GM19043 (cell line): Measurements from ENCODE around the gene TRIM54.
"Not testable (repeated sequence)": the region's sequence is repeated elsewhere in the genome, so short reads cannot be mapped to it uniquely, and the experiment has no call there.

ENCODE experiments used
- ATAC-seq: cut with Tn5 transposase; IDR thresholded peaks from one replicate; pipeline ENCODE4 v1.9.1; 2021; ENCODE audit warnings: low read depth; ENCODE audit not compliant: unreplicated experiment

TRIM54 gene

DNA sequence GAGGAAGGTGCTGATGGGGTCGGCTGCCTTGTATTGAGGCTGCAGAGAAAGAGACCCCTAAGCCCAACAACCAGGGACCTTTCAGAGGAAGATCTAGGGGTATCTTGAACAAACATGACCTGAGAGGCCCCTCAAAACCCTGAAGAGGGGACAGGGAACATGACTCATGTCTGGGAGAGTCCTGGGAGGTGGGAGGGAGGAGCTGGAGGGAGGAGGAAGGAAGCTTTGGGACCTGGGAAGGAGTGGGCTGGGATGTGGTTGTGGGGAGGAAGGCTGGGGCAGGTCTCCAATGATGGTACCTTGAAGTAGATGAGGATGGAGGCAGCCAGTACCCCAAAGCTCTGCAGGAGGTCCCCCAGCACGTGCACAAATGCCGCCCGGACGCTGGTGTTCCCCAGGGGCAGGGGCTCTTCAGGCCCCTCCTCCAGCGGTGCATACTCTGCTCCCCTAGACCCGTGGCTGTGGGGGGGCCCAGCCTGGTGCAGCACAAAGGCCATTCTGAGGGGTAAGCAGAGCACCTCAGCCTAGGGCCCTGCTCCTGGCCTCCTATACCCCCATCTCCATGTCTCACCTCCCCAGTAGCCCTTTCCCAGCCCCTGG lies 25.3 kb upstream of the TRIM54 start:
- no peak for ATAC-seq

DNA sequence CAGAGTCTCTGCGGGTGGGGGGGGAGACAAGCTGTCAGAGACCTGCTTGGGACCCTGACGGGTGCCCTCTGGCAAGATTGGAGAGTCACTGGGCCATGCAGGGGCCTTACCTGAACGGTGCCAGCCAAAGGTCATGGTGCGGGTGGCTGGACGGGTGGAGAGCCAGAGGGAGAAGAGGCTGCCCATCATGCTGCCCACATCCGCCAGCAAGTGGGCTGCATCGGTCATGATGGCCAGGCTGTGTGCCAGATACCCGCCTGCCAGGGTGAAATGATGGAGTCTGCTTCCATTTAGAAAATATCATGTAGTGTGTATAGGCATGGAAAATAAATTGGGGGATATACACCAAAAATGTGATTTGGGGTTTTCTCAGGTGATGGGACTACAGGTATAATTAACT lies 24.2 kb upstream of the TRIM54 start:
- no peak for ATAC-seq

DNA sequence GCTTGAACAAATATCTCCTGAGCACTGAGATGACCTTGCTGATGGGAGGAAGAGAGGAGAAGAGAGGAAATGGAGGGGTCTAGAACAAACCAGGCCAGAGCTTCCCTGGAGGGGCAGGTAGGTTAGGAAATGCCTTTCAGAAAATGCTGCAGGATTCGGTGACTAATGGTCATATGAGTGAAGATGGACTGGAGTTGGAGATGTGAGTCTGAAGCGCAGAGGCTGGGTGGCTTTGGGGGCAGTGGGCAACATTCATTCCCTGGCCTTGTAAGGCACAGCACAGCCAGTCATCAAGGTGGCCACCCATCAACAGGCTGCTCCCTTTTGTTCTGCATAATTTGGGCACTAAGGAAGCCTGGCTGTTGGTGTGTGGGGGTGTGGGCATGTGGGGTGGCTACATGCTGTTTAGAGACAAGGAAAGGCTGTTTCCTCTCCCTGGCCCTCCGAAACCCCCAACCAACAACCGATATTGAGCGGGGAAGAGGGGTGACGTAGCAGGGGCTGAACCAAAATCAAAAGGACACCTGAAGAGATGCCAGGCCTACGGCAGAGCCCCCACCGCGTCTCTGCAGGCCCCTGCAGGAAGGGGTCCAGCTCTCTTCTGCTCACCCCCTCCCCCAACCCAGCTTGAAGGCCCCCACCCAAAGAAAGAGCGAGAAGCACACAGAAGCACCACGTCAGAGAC lies 20.8 kb upstream of the TRIM54 start:
- no peak for ATAC-seq

DNA sequence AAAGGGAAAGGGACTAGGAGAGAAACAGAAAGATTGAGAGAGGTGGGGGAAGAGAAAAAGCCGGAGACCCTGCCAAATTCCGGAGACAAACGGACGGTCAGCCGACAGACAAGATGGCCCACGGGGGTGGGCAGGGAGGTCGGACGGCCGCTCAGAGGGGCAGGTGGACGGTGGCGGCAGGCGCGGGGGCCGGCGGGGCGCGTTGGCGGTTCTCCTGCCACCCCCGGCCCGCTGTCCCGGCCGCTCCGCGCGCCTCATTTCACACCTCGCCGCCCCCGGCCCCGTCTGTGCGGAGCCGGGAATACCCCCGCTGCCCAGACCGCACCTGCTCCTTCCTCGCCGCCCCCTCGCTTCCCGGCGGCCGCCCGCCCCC lies 20.3 kb upstream of the TRIM54 start:
- no peak for ATAC-seq

DNA sequence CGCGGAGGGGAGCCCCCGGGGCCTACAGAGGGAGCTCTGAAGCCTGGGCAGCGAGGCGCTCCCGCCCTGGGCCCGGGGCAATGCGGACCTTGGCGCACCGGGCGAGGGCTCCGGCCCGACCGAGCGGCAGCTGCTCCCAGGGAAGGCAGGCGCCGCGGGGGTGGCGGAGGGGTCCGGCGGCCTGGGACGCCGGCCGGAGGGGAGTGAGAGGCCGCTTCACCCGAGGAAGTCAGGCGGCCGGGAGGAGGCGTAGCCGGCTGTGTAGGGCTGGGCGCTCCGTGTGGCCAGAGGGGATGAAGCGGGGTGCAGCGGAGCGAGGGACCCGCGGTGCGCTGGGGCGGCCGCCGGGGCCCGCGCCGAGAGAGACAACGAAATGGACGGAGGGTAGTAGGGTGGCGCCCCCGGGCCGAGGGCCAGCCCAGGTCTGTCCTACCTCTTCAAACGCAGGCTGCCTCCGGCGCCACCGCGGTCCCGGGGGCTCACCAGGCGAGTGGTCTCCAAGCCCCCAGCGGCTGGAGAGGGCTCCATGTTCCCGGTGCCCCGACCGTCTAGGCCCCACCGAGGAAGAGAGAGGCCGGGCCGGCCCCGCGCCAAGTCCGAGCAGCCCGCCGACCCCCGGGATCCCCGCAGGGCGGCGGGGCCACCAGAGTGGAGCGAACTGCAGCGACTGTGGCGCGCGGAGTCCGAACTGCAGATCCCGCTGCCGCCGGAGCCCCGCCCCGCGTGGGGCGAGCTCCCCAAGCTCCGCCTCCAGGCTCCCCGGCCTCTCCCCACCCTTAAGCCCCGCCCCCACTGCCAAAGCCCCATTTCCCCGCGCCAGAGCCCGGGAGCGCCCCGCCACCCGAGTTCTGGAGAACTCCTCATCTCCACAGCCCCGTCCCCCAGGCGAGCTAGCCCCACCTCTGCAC lies 19.6 kb upstream of the TRIM54 start, which contains the start of gene SLC30A3:
TSS of gene SLC30A3 (minus strand) at position 669 of the 908 bp plus-strand sequence. CDS start at position 528, 141 bp downstream.
- ATAC-seq = no peak

DNA sequence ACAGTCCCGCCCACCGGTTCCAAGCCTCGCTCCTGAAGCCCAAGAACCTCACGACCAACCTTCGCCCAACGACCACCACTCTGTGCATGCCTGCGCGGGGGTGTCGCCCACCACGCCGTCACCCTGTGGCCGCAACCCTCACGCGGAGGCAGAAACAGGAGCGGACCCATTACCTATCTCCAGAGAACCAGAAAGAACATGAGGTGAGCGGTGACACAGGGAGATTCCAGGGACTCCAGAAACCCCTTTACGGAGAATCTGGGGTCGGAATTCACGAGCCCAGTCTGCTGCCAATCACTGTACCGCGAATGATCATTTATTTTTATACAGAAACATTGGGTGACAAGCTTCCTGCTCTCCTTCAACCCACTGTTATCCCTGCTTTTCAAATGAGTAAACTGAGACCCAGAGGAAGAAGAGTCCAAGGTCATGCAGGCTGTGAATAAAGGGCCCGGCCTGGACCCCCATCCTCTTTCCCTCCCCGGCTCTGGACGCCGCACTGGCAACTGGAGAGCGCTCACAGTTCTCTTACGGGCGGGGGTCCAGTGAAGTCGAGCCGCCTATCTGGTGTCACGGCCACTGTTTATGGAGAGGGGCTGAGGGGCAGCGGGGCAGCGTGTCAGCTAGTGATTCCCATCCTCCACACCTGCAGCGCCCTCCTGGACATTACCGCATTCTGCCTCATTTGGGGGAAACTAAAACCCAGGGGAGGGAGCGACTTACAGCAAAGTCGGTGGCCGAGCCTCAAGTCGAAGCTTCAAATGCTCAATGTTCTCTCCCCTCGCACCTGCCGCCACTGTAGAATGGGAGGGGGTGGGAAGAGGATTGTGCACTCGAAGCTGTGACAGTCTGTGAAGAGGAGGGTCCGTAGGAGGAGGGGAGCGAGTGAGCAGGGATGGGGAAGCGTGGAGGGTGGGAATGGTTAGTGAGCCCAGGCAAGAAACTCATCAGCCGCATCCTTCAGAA lies 18.7 kb upstream of the TRIM54 start:
- no peak for ATAC-seq

DNA sequence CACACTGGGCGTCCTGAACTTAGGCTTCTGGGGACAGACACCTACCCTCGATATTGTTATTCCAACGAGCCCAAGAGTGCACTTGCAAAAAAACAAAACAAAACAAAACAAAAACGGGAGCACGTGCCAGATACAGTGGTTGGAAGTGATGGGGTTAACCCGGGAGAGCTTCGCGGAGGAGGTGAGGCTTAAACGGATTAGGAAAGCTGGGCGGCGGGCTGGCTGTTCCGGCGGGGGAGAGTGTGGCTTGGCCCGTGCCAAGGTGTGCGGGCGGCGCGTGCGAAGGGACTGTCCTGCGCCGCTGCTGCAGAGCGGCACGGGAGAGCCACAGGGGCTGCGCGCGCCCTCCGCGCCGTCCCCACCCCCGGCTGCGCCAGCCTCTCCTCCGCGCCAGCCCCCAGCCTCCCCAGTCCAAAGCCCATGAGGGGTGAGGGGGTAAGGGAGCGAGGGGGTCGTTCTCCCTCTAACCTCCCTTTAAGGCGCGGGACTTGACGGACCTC lies 17.9 kb upstream of the TRIM54 start:
- no peak for ATAC-seq

DNA sequence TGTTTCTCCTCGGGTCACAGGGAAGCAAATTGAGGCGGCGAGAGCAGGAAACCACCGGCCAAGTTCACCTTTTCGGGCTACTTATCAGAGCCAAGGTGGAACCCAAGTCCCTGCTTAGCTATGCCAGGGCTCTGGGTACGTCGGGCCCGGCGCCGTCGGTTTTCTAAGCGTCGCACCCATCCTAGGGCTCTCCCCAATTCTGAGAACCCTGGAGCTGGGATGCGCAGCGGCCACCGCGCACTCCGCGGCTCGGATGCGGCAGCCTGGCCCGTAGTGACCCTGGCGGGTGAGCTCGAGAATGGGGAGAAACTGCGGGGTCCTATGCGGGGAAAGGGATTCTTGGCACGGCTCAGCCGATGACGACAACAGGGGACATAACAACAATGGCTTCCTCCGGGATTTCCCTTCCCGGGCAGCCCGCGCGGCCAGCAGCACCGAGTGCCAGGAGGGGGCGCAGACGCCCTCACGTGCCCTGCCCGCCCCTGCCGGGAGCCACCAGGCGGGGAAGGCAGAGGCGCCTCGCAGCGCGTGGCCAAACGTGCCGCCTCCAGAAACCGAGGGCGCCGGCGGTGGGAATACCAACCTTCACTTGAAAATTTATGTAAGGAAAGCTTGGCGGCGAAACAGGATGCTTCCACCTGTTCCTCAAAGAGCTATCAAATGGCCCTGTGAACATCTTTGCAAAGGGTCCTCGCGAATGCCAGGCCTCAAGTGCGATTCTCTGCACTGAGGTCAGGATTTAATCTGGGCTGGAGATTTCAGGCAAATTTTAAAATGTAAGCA lies 17.3 kb upstream of the TRIM54 start:
- ATAC-seq = no peak

DNA sequence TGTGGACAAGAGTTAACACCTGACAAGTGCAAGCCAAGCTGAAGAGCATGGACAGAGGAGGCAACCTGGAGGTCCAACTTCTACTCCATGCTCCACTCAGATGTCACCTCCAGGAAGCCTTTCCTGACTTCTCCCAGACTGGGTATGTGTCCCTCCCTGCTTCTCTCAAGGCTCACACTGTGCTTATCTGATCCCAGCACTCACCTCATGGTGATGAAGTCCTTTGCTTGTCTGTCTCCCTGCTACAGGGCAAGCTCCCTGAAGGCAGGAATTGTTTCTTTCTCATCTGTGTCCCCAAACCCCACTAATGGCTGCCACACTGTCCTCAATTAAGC lies 16.7 kb upstream of the TRIM54 start:
- ATAC-seq = no peak

DNA sequence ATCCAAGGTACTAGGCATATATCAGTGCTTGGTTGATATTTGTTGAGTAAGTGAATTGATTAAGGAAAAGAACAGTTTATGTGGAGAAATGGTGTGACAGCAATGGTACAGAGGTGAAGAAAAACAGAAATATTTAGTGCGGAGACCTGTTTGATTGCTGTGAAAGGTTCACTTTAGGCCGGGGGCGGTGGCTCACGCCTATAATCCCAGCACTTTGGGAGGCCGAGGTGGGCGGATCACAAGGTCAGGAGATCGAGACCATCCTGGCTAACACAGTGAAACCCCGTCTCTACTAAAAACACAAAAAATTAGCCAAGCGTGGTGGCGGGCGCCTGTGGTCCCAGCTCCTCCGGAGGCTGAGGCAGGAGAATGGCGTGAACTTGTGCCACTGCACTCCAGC lies 13.9 kb upstream of the TRIM54 start:
- ATAC-seq = not testable (repeated sequence)

DNA sequence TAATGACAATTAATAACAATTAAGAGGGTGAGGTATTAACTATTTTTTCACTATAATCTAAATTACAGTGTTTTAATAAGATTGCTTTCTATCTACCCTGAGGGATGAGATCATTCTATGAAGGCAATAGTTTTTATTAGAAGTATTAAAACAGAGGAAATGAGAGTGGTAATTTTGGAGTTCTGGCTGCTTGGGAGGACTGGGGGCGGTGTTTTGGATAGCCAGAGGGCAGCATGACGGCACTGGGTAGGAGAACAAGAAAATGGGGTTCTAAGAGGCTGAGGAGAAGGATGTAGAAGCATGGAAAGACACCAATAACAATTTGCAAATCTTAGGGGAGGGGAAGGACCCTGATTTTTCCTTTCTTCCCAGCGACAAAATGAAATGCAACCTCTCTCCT lies 12.1 kb upstream of the TRIM54 start:
- no peak for ATAC-seq

DNA sequence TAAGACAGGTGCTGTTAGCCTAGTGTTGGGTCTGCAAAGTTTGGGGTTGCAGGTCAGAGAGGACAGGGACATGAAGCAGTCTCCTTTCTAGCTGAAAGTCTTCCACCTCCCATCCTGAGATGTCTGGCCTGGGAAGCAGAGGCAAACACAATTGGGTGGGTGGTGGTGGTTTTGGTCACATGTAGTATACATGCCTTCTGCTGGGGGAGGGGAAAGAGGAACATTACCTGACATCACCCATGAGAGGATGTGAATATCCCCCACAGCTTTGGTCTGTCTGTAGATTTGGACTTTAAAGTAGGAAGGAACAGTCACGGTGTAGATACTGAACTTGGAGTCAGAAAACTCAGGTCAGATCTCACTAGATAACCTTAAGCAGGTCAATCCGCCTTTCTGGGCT lies 11.6 kb upstream of the TRIM54 start:
- no peak for ATAC-seq

DNA sequence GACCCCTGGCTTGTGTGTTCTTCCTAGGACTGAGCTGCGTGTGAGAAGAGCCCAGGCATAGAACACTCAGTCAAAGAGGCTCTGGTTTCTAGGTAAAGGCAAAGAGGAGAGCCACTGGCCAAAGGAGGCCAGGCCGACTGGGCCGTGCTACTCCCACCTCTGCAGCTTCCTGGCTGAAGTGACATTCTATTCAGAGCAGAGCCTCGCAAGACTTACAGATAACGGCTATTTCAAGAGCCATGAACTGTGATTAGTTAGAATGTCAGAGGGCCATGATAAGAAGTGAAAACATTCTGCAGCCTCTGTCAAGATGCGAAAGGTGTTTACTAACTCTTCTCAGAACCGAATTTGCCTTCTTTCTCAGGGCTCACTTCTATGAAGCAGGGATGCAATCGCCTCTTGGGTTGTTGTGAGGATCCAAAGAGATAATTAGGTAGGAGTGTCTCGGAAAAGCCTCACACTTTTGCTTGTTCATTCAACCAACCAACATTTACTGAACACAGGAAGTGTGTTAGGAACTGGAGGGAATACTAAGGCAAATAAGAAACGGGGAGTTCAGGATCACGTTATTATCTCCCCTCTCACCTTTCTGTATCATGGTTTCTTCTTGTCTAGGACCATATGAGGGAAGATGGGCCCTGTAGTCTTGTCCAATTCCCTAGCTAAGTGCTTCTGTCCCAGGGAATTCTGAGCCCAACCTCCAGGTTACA lies 10.4 kb upstream of the TRIM54 start:
- no peak for ATAC-seq

DNA sequence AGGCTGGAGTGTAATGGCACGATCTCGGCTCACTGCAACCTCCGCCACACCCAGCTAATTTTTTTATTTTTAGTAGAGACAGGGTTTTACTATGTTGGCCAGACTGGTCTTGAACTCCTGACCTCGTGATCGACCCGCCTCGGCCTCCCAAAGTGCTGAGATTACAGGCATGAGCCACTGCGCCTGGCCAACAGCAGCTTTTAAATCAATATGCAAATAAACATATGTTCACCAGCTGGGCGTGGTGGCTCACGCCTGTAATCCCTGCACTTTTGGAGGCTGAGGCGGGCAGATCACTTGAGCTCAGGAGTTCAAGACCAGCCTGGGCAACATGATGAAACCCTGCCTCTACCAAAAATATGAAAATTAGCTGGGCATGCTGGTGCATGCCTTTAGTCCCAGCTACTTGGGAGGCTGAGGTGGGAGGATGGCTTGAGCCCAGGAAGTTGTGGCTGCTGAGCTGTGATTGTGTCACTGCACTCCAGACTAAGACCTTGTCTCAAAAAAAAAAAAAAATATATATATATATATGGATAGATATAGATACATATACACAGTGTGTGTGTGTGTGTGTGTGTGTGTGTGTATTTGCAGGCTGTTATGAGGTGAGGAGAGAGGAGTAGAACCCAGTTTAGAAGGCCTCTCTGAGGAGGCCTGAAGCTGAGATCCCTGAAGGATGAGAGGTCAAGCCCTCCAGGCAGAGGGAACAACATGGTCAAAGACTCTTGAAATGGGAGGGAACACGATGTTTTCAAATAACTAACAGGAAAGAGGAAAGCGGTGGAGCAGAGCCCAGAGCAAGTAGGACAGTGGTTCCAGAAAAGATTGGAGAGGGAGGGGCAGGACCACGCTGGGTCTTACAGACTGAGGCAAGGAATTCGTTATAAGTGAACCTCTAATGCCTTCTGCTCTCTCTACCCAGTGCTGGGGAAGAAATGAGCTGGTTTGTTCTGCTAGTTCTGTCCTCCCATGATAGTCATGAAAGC lies 9.4 kb upstream of the TRIM54 start:
- not testable (repeated sequence) for ATAC-seq

DNA sequence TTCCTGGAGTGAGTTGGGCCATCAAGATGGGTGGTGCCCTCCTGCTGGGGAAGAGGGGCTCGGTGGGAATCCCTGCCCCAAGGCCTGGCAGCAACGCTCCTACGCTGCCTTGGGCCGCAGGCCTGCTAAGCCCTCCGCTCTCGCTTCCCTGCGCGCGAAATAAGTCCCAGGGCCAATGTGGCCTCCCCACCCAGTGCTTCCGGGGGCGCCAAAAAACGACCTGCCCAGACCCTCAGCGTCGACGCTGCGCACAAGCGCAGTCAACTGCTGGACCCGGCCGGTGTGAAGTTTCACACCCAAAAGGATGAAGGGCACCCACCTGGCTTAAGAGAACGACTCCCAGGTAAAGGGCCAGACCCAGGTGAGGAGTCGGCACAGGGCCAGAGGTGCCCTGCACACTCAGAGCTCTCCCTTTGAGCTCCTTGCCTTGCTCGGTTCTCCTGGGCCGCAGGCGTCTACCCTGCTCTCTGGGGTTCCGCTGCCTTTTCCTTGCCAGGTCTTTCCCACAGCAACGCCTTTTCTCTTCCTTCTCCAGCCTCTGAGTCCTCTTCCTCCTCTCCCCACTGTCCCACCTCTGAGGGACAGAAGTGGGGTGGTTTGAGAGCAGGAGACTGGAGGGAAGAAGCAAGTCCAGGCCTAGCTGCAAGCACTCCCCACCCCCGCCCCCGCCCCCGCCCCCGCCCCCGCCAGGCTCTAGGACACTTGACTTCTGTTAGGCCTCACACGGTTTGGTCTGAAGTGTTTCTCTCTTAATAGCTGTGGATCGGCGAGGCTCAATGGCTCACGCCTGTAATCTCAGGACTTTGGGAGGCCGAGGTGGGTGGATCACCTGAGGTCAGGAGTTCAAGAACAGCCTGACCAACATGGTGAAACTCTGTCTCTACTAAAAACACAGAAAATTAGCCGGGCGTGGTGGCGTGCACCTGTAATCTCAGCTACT lies 6.7 kb upstream of the TRIM54 start, which contains the start of gene DNAJC5G:
TSS of gene DNAJC5G (plus strand) at position 223 of the 940 bp plus-strand sequence. CDS start 1,296 bp downstream, outside the sequence.
- ATAC-seq = no peak

DNA sequence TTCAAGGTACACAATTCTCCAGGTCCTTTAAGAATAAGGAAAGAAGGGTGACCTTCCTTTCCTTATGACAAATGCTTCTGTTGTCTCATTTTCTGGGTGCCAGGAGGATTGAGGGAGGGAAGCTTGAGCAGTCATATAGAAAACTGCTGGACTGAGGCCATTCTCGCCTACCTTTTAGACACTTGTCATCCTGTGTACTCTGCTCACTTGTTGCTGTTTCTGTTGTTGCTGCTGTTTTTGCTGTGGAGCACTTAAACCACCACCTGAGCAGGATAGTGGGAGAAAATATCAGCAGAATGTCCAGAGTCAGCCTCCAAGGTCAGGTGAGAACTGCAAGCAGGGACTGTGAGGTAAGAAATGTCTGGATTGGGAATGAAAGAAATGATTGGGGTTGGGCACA lies 4.2 kb upstream of the TRIM54 start:
- no peak for ATAC-seq

DNA sequence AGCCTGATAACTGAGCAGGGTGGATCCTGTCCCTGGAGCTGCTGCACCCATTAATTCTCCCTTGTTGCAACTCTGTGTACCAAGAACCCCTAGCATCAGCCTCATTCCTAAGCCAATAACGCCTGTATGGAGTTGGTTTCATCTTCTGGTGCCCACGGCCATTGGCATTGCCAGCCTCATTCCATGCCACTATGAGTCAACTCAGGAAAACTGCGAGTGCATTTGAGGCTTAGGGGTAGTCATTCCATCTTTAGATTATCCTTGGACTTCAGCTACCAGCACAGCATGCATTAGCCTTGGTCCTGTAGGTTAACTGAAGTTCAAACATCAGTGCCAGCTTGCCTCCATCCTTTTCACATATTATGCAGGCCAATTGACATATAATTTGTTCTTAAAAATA lies 1.4 kb upstream of the TRIM54 start:
- no peak for ATAC-seq
